Stimulated activated CD4-positive, alpha-beta T cell treated with anti-CD3 and anti-CD28 coated beads, Interleukin-4, amount 100 ng/mL, for 4 hours (primary cell): Measurements from ENCODE around the gene CRYGS.
A peak's percentile ranks its signal among the peaks of the same experiment; 100 is the strongest.
"Not testable (repeated sequence)": the region's sequence is repeated elsewhere in the genome, so short reads cannot be mapped to it uniquely, and the experiment has no call there.

ENCODE experiments used
- DNase-seq, 2 experiments: peaks; one replicate each; pipeline ENCODE4 v3.0.0-alpha.2; 2020

Gene CRYGS

DNA sequence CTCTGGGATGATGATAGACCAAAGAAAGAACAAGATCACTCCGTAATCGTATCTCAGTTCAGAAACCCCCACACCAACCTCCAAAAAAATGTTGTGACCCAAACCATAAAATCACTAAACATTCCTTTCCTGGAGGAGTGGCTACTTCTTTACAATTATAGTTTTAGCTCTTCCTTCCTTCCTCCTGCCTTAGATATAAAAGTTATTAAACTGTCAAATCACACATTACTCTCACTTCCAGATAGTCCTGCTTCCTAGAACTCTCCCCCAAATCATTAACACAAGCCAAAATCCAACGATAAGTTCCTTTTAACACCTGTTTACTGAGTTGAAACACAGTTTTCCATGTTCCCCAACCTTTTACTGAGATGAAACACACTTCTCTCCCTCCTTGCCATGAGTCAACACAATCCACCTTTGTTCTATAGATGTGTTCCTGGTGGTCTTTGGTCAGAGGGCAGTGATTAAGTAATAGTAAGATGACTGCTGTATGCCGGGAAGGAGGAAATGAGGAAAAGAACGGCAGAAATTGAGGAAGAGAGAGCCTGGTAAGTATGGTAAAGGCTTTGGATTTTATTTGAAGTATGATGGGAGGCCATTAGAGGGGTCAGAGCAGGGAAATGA, 8.3 kb upstream of the CRYGS start:
- no peak for DNase-seq

GRCh38 chr3:186551387-186551786, 7.2 kb upstream of the CRYGS start:
- no peak for DNase-seq

GRCh38 chr3:186549497-186549896, 5.3 kb upstream of the CRYGS start:
- no peak for DNase-seq

DNA sequence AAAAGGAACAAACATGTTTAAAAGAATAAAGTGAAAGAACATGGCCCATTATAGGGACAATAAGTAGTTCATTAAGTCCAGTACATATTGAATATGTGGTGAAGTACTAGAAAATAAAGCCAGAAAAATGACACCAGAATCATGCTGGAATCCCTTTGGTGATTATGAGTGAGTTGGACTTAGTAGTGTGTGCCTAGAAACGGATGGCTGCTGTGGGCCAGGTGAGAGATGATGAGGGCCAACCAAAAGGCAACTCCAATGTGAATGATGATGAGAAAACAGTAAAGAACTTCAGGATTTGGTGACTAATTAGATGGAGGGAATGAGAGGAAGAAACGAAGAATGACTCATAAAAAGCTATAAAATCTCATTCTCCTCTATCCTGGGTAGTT, 3.3 kb downstream of the CRYGS start:
- no peak for DNase-seq

- DNase-seq, result peak; percentile 69 to 83
These were observed 3.9 kb downstream of the CRYGS start for GRCh38 chr3:186540221-186540834.

DNA sequence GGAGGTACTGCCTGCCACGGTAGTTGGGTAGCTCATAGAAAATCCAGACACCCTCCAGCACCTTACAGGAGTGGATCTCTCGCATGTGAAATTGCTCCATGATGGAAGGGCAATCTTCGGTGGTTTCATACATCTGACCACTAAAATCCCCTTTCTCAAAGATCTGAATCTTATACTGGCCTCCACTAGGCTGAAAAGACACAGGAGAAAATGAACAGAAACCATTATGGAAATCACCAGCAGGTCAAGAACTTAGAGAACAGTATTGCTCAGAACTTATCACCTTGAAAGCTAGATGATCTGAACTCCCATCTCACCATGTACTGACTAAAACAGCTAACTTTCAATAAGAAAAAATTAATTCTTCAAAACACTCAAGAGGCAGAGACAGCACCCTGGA, 5.4 kb downstream of the CRYGS start:
- DNase-seq, result no peak

- DNase-seq, result no peak
These were observed 7.0 kb downstream of the CRYGS start for GRCh38 chr3:186536883-186537844.

GRCh38 chr3:186534113-186534669, 10.0 kb downstream of the CRYGS start:
- peak in 1 of 2 experiments; percentile 65 for DNase-seq

DNA sequence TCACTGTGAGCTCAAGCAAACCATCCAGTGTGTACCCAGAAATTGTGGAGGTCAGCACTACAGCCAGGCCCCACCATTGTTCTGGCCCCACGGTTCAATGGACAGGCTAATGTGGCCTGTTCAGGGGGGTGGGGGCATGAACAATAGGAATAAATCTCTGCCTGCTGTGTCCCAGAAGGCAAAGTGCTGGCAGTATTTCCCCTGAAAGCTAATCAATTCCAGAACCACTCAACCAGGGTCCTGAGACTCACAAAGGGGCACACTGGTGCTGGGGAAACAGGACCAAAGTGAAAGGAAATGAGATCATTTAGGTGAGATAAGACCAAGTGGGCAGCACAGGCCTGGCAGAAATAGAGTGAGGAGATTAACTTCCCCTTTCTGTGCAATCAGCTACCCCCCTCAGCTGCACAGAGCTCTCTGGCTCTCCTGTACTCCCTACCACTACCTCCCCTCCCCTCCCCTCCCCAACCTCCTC, 11.5 kb downstream of the CRYGS start:
- no peak for DNase-seq

- DNase-seq, result not testable (repeated sequence)
These were observed 12.5 kb downstream of the CRYGS start for GRCh38 chr3:186531694-186532093.

DNA sequence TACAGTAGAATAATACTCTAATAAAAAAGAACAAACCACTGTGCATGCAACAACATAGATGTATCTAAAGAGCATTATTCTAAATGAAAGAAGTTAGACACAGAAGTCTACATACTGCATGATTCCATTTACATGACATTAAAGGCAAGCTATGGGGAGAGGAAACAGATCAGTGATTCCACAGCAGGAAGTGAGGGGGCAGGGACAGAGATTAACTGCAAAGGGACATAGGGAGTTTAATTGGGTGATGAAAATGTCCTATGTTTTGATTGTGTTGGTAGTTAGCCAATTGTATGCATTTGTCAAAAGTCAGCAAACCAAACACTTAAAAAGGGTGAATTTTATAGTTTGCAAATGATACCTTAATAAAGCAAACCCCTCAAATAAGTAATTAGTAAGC, 13.8 kb downstream of the CRYGS start:
- DNase-seq, result no peak

GRCh38 chr3:186529201-186529999, 14.8 kb downstream of the CRYGS start:
- DNase-seq, result no peak

GRCh38 chr3:186526256-186526606, 17.9 kb downstream of the CRYGS start:
- DNase-seq, result no peak

DNA sequence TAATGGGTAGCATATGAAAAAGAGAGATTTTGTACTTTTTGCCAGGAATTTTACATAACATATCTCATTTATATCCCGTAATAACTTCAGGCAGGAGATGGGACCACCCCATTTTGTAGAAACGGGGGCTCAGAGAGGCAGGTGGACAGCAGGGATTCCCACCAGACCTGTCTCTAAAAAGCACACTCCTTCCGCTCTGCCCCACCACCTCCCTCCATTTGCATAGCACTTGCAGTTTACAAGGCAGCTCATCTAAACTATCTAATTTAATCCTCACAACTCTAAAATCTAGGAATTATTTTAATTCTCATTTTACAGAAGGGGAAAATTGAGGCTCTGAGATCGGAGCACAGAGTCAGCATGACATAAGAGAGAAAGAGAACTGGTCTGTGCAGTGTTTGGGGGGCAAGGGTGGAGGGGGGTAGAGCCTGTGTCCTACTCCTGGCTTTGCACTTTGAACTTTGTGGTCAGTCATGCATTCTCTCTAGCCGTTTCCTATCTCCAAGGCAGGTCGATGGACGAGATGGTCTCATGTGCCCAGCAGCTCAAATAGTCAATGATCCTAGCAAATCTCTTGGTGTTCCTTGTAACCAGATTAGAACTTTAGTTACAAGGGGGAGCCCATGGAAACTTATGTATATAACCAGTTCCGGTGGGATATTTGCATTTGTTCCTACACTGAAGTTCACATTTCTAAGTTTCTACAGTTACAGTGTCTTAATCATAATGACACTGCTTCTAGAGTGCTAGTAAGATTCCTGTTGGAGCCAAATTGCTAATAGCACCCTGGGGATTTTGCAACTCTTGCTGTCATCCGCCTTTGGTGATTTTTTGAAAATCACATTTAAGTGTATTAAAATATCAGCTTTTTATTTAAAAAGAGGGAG, 18.6 kb downstream of the CRYGS start:
- no peak for DNase-seq

- no peak for DNase-seq
These were observed 19.6 kb downstream of the CRYGS start for GRCh38 chr3:186524616-186525015.

DNA sequence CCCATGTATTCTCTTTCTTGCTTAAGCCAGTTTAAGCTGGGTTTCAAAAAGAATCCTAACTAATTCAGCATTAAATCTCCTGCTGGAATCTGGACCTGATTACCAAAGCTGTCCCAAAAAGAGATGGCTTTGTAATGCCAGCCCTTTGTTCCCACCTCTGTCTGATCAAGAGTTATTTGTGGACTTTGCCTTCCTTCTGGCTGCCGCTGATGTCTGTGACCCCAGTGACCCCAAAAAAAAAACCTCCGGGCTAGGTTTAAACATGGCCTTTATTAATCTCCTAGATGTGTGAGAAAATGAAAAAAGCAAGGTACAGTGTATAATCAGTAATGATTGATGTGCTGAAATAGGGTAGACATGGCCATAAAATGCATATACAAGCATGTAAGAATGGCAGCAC, 20.7 kb downstream of the CRYGS start:
- DNase-seq, result no peak

DNA sequence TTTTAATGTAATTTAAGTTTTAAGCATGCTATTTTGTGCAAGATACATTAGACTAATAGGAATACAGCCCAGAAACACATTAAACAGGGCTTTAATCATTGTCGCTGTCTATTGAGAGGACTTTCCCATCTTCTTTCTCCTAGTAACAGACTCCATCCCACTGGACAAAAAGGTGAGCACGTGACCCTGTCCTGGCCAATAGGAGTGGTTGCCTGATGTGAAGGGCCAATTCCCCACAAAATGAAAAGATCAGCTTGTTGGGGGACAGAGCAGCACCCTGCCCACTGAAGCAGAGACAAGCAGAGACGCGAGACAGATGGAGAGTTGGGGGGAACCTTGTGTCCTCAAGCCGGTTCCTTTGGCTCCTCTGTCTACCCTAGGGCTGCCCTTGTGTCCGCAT, 21.2 kb downstream of the CRYGS start:
- DNase-seq, result no peak

DNA sequence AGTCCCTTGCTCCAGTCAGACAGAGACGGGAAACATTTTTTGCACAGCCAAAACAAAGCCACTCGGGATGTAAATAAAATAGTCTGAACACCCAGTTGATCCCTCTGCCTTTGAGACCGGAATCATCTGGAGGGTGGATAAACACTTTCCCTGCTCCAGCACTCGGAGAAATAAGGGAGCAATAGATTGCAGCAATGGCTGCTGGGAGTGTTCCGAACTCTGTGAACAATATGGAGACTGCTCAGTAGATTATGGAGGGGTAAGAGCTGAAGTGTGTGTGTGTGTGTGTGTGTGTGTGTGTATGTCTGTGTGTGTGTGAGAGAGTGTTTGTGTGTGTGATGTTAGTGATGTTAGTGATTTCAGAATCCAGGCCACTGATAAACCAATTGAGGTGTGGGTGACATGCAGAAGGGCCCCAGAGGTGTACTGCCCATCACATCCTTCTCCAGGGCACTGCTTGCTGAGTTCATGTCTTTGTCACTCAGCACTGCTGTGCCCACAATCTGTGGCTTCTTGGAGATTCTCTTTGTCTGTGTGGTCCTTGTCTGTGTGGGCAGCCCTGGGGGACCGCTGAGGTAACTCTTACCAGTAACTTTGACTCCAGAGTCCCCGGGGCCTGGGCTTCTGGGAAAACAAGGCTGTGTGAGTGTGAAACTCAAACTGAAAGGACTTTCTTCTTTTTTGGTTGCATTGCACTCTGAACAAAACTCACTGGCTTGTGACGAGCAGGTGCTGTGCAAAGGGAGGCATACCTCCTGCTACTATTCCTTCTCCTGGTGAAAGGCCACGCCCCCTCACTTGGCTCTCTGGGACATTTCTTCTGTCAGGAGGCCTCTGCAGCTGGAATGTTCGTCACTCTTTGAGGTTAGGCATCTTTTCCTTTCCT, 23.0 kb downstream of the CRYGS start:
- DNase-seq, result no peak

GRCh38 chr3:186520431-186520830, 23.7 kb downstream of the CRYGS start:
- DNase-seq, result no peak

- peak; percentile 46 to 83 for DNase-seq
These were observed 25.0 kb downstream of the CRYGS start for GRCh38 chr3:186519021-186519658.
